H9 (cell line): ENCODE measurements around the gene CD84. TPM values are rescaled to one million over a fixed set of nuclear protein-coding genes. Genes with fewer than 3 reads are reported as not detected.
"Not testable (repeated sequence)": the region's sequence is repeated elsewhere in the genome, so short reads cannot be mapped to it uniquely, and the experiment has no call there.

Source experiments
- DNase-seq: peaks from one replicate; pipeline ENCODE4 v3.0.0-alpha.2; 2017
- H2AFZ ChIP-seq: one replicate; pipeline ENCODE4 v1.6.1; 2013; ENCODE audit warnings: mild to moderate bottlenecking, low read length, control low read depth, moderate library complexity
- H2AK5ac ChIP-seq: 2 replicates; pipeline ENCODE4 v1.6.1; 2013; ENCODE audit warnings: low read length, control low read depth, mixed read lengths; ENCODE audit not compliant: insufficient read length
- H2BK120ac ChIP-seq: one replicate; pipeline ENCODE4 v1.6.1; 2013; ENCODE audit warnings: low read depth, mild to moderate bottlenecking, low read length, control low read depth, inconsistent platforms; ENCODE audit not compliant: poor library complexity, severe bottlenecking
- H2BK12ac ChIP-seq: 2 replicates; pipeline ENCODE4 v1.6.1; 2013; ENCODE audit warnings: low read length, control low read depth, mixed read lengths, low read depth; ENCODE audit not compliant: insufficient read length
- H2BK15ac ChIP-seq: 2 replicates; pipeline ENCODE4 v1.6.1; 2013; ENCODE audit warnings: low read depth, low read length, control low read depth
- H2BK20ac ChIP-seq: one replicate; pipeline ENCODE4 v1.6.1; 2013; ENCODE audit warnings: low read depth, mild to moderate bottlenecking, low read length, control low read depth, inconsistent platforms; ENCODE audit not compliant: poor library complexity, severe bottlenecking
- H2BK5ac ChIP-seq: 2 replicates; pipeline ENCODE4 v1.6.1; 2013; ENCODE audit warnings: low read length, control low read depth, mixed read lengths; ENCODE audit not compliant: insufficient read length
- H3K14ac ChIP-seq: 2 replicates; pipeline ENCODE4 v1.6.1; 2013; ENCODE audit warnings: low read length, control low read depth; ENCODE audit not compliant: insufficient read depth
- H3K18ac ChIP-seq: 2 replicates; pipeline ENCODE4 v1.6.1; 2013; ENCODE audit warnings: low read depth, mild to moderate bottlenecking, mixed read lengths, low read length, control low read depth; ENCODE audit not compliant: insufficient read length
- H3K23ac ChIP-seq: 2 replicates; pipeline ENCODE4 v1.6.1; 2013; ENCODE audit warnings: low read length, control low read depth, mixed read lengths, low read depth; ENCODE audit not compliant: insufficient read length
- H3K23me2 ChIP-seq: 2 replicates; pipeline ENCODE4 v1.6.1; 2013; ENCODE audit warnings: low read depth, mild to moderate bottlenecking, mixed read lengths, low read length, control low read depth; ENCODE audit not compliant: insufficient read length, poor library complexity, severe bottlenecking
- H3K27ac ChIP-seq: 2 replicates; pipeline ENCODE4 v1.5.1; 2013; ENCODE audit warnings: low read length, control low read depth, mixed read lengths, low read depth; ENCODE audit not compliant: insufficient read length
- H3K27me3 ChIP-seq: 2 replicates; pipeline ENCODE4 v1.6.1; 2013; ENCODE audit warnings: low read length, control low read depth, inconsistent platforms; ENCODE audit not compliant: insufficient read depth
- H3K4ac ChIP-seq: 2 replicates; pipeline ENCODE4 v1.6.1; 2013; ENCODE audit warnings: low read depth, mild to moderate bottlenecking, control low read depth, inconsistent platforms, low read length, moderate library complexity
- H3K4me1 ChIP-seq: 2 replicates; pipeline ENCODE4 v1.6.1; 2013; ENCODE audit warnings: low read length, control low read depth, inconsistent platforms; ENCODE audit not compliant: insufficient read depth
- H3K4me2 ChIP-seq: 2 replicates; pipeline ENCODE4 v1.6.1; 2013; ENCODE audit warnings: low read length, control low read depth, mixed read lengths; ENCODE audit not compliant: insufficient read length, insufficient read depth
- H3K56ac ChIP-seq: 2 replicates; pipeline ENCODE4 v1.6.1; 2013; ENCODE audit warnings: low read depth, mild to moderate bottlenecking, mixed read lengths, low read length, control low read depth; ENCODE audit not compliant: insufficient read length
- H3K79me1 ChIP-seq: 2 replicates; pipeline ENCODE4 v1.6.1; 2013; ENCODE audit warnings: low read depth, mild to moderate bottlenecking, moderate library complexity, low read length, control low read depth, inconsistent platforms; ENCODE audit not compliant: insufficient read depth, poor library complexity, severe bottlenecking
- H3K79me2 ChIP-seq: 2 replicates; pipeline ENCODE4 v1.6.1; 2013; ENCODE audit warnings: low read length, control low read depth, inconsistent platforms; ENCODE audit not compliant: insufficient read depth
- H3K9ac ChIP-seq: 2 replicates; pipeline ENCODE4 v1.6.1; 2013; ENCODE audit warnings: low read length, control low read depth, mixed read lengths; ENCODE audit not compliant: insufficient read length; ENCODE audit errors: extremely low read depth
- H3K9me3 ChIP-seq: one replicate; pipeline ENCODE4 v1.6.1; 2013; ENCODE audit warnings: low read depth, low read length, inconsistent platforms; ENCODE audit not compliant: control insufficient read depth
- H3T11ph ChIP-seq: one replicate; pipeline ENCODE4 v1.6.1; 2013; ENCODE audit warnings: mild to moderate bottlenecking, low read length, control low read depth, inconsistent platforms
- H4K20me1 ChIP-seq: one replicate; pipeline ENCODE4 v1.6.1; 2013; ENCODE audit not compliant: control insufficient read depth, insufficient read length, insufficient read depth
- H4K5ac ChIP-seq: 2 replicates; pipeline ENCODE4 v1.6.1; 2013; ENCODE audit warnings: low read depth, mild to moderate bottlenecking, mixed read lengths, low read length, control low read depth; ENCODE audit not compliant: insufficient read length
- H4K8ac ChIP-seq: replicated peaks from 2 replicates; pipeline ENCODE4 v1.6.1; 2013; ENCODE audit warnings: low read length, control low read depth, mixed read lengths, low read depth; ENCODE audit not compliant: insufficient read length
- H4K91ac ChIP-seq: 2 replicates; pipeline ENCODE4 v1.6.1; 2013; ENCODE audit warnings: low read depth, mild to moderate bottlenecking, moderate library complexity, mixed read lengths, low read length, control low read depth; ENCODE audit not compliant: insufficient read length
- H3K27ac Mint-ChIP-seq, 3 experiments: 2 replicates in 2 of 3; 3 replicates in 1 of 3; pipeline ENCODE4 v1.8.0; 2020 to 2021; ENCODE audit warnings: mixed read lengths in 3 of 3, mild to moderate bottlenecking in 1 of 3, moderate library complexity in 1 of 3
- H3K27me3 Mint-ChIP-seq: 2 replicates; pipeline ENCODE4 v1.8.0; 2021; ENCODE audit warnings: low read depth, mild to moderate bottlenecking, moderate library complexity, mixed read lengths
- H3K36me3 Mint-ChIP-seq, 3 experiments: 2 replicates in 2 of 3; 3 replicates in 1 of 3; pipeline ENCODE4 v1.8.0; 2020 to 2021; ENCODE audit warnings: low read depth in 3 of 3, mixed read lengths in 3 of 3; ENCODE audit not compliant: insufficient read depth in 1 of 3
- H3K4me1 Mint-ChIP-seq, 2 experiments: 2 replicates each; pipeline ENCODE4 v1.8.0; 2020; ENCODE audit warnings: mixed read lengths in 2 of 2
- H3K4me3 Mint-ChIP-seq, 2 experiments: 2 replicates in 1 of 2; 3 replicates in 1 of 2; pipeline ENCODE4 v1.8.0; 2020 to 2021; ENCODE audit warnings: mild to moderate bottlenecking in 2 of 2, mixed read lengths in 2 of 2, moderate library complexity in 1 of 2
- H3K9me3 Mint-ChIP-seq, 2 experiments: 2 replicates in 1 of 2; 3 replicates in 1 of 2; pipeline ENCODE4 v1.8.0; 2020; ENCODE audit warnings: mild to moderate bottlenecking in 2 of 2, mixed read lengths in 2 of 2, moderate library complexity in 1 of 2
- WGBS: extraction: QIAGEN DNeasy Blood & Tissue Kit; methylation state at CpG from one replicate; pipeline ENCODE4 v1.1.7; 2013; ENCODE audit warnings: missing lambda C conversion rate, low lambda C conversion rate, mixed read lengths; ENCODE audit not compliant: insufficient read length; ENCODE audit errors: extremely low coverage; 5-methylcytosine and 5-hydroxymethylcytosine counted together
- total RNA-seq: library from RNA; stranded (reverse); gene quantifications from 2 replicates; pipeline ENCODE4 v1.2.1, GENCODE V29; 2021
- TF ChIP-seq, protein P1 (sequence below): fragments of 200-600 bp; sonication (generic); conservative IDR thresholded peaks from 3 replicates; pipeline ENCODE4 v1.8.0; 2021; ENCODE audit warnings: antibody characterized with exemption, mild to moderate bottlenecking

CD84 gene
- total RNA-seq, 1 experiment from 2014 or later: not detected

DNA sequence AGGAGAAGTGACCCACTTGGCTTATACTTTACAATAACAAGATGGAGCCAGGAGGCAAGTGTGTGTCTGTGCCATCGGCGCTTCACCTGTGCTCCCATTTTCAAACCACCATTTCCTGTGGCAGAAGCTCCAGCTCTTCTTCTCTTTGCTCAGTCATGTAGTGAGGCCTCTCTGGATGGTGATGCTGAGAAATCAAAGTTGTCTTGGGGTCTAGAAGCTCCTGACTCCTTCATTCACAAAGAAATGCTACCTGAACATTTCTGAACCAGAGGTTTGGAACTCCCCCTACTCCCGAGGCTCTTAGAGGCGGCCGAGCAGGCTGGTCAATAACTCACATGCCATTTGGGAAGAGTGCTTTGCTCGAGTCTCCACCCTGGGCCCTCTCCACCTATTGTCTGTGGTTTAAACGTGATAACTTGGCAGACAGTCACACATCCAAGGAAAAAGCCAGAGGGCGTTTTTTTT is 49.5 kb upstream of the CD84 start:
- WGBS: no CpG with 5 or more reads among the region's 8 CpGs
- H3K27ac Mint-ChIP-seq: no peak overlapping the region

GRCh38 chr1:160627677-160628289 is 48.5 kb upstream of the CD84 start:
- H3K18ac ChIP-seq, H3K23me2 ChIP-seq, H3K56ac ChIP-seq, H3K23ac ChIP-seq, H2BK120ac ChIP-seq, H3K79me2 ChIP-seq, H3K27me3 Mint-ChIP-seq, H3K9me3 Mint-ChIP-seq, H2BK5ac ChIP-seq, H2BK15ac ChIP-seq, H4K20me1 ChIP-seq, H3K9me3 ChIP-seq, H3K4me2 ChIP-seq, H3K36me3 Mint-ChIP-seq, H3K4me1 ChIP-seq, H2AK5ac ChIP-seq, H3K27me3 ChIP-seq, H4K91ac ChIP-seq, H3K27ac ChIP-seq, H4K5ac ChIP-seq, H3K4ac ChIP-seq, H2BK20ac ChIP-seq, H3K4me1 Mint-ChIP-seq, H3T11ph ChIP-seq, H3K4me3 Mint-ChIP-seq, H2AFZ ChIP-seq, DNase-seq, H3K79me1 ChIP-seq, H4K8ac ChIP-seq, H3K9ac ChIP-seq, H3K27ac Mint-ChIP-seq, H3K14ac ChIP-seq, H2BK12ac ChIP-seq: not testable (repeated sequence)
- WGBS: no CpG with 5 or more reads among the region's 4 CpGs

More for the DNA sequence above, 49.5 kb upstream of the CD84 start:
- Mint-ChIP-seq H3K4me1 (0 out of 4 replicates have a peak, but pooled peaks cover 0 to 2% of the 10 kb centered on the region in 2 experiments), H3K4me3 (no peak overlapping the region), H3K9me3 (no peaks in the 10 kb centered on the region; a peak in 1 of 5 replicates), H3K36me3 (no peaks in the 10 kb centered on the region), H3K27me3 (no peaks in the 10 kb centered on the region)
- no peak overlapping the region for H3K14ac ChIP-seq
- no peak overlapping the region for H4K5ac ChIP-seq
- H3K9me3 ChIP-seq: no peaks in the 10 kb centered on the region
- no peaks in the 10 kb centered on the region for H3K27me3 ChIP-seq
- no peaks in the 10 kb centered on the region for H3K79me2 ChIP-seq
- H3K79me1 ChIP-seq: no peaks in the 10 kb centered on the region
- H3T11ph ChIP-seq: no peak overlapping the region
- H2AK5ac ChIP-seq: no peak overlapping the region
- TF ChIP-seq, protein P1, sequence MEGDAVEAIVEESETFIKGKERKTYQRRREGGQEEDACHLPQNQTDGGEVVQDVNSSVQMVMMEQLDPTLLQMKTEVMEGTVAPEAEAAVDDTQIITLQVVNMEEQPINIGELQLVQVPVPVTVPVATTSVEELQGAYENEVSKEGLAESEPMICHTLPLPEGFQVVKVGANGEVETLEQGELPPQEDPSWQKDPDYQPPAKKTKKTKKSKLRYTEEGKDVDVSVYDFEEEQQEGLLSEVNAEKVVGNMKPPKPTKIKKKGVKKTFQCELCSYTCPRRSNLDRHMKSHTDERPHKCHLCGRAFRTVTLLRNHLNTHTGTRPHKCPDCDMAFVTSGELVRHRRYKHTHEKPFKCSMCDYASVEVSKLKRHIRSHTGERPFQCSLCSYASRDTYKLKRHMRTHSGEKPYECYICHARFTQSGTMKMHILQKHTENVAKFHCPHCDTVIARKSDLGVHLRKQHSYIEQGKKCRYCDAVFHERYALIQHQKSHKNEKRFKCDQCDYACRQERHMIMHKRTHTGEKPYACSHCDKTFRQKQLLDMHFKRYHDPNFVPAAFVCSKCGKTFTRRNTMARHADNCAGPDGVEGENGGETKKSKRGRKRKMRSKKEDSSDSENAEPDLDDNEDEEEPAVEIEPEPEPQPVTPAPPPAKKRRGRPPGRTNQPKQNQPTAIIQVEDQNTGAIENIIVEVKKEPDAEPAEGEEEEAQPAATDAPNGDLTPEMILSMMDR: no peak
- no peak overlapping the region for H2BK20ac ChIP-seq
- H2BK15ac ChIP-seq: no peak overlapping the region
- no peaks in the 10 kb centered on the region for H4K20me1 ChIP-seq
- no peak overlapping the region for H3K18ac ChIP-seq
- no peak for DNase-seq
- H3K4ac ChIP-seq: no peak overlapping the region
- no peak overlapping the region for H3K9ac ChIP-seq
- H3K27ac ChIP-seq: no peak overlapping the region
- no peaks in the 10 kb centered on the region for H3K4me1 ChIP-seq
- no peak overlapping the region for H2BK120ac ChIP-seq
- H3K4me2 ChIP-seq: no peak overlapping the region
- no peaks in the 10 kb centered on the region for H3K23me2 ChIP-seq
- no peak overlapping the region for H4K8ac ChIP-seq
- H3K56ac ChIP-seq: no peak overlapping the region
- H2BK12ac ChIP-seq: no peak overlapping the region
- H2AFZ ChIP-seq: no peak overlapping the region
- H4K91ac ChIP-seq: no peak overlapping the region
- H2BK5ac ChIP-seq: no peak overlapping the region
- no peak overlapping the region for H3K23ac ChIP-seq
